Frontal cortex (tissue), 4 donors: Measurements from ENCODE around the gene EREG. TPM values are rescaled to one million over a fixed set of nuclear protein-coding genes. Genes with fewer than 3 reads are reported as not detected.
"Not testable (repeated sequence)": the region's sequence is repeated elsewhere in the genome, so short reads cannot be mapped to it uniquely, and the experiment has no call there.

Experiments used
- DNase-seq, 2 donors: peaks; one replicate each; pipeline ENCODE4 v3.0.0; 2012; ENCODE audit warnings: low spot score in 2 of 2
- FAIRE-seq: peaks from 2 replicates; lab custom pipeline; 2012; peaks lifted over from hg19 to GRCh38; lab: Jason Lieb, UNC
- total RNA-seq: library from RNA; depleted of rRNA; stranded (reverse); fragments of >200 nt; gene quantifications from one replicate; pipeline ENCODE4 v1.2.3, GENCODE V29; 2014
- donor health status: control.
- donor health status: control.
- donor health status: control.

The EREG gene
- total RNA-seq, 1 donor from 2014 or later, result not detected

- DNase-seq, result no peak
- no peak for FAIRE-seq
Measured at GRCh38 chr4:74385386-74385785, 20.4 kb downstream of the EREG start.

- DNase-seq (no peak), FAIRE-seq (no peak)
Measured at GRCh38 chr4:74386159-74386558, 21.2 kb downstream of the EREG start.

GRCh38 chr4:74387790-74388189, 22.8 kb downstream of the EREG start:
- DNase-seq (no peak), FAIRE-seq (no peak)

- FAIRE-seq (no peak), DNase-seq (no peak)
Measured at GRCh38 chr4:74389494-74389893, 24.5 kb downstream of the EREG start.

GRCh38 chr4:74390677-74391076, 25.7 kb downstream of the EREG start:
- DNase-seq, result no peak
- FAIRE-seq, result no peak

- FAIRE-seq, result no peak
- DNase-seq, result no peak
Measured at GRCh38 chr4:74391346-74391745, 26.4 kb downstream of the EREG start.

GRCh38 chr4:74391890-74392475, 27.0 kb downstream of the EREG start:
- FAIRE-seq (no peak), DNase-seq (no peak)

- no peak for FAIRE-seq
- DNase-seq, result no peak
Measured at GRCh38 chr4:74394476-74395136, 29.7 kb downstream of the EREG start.

GRCh38 chr4:74395633-74396032, 30.7 kb downstream of the EREG start:
- no peak for FAIRE-seq

GRCh38 chr4:74397748-74398426, 32.9 kb downstream of the EREG start:
- no peak for DNase-seq
- FAIRE-seq, result no peak

More at GRCh38 chr4:74395633-74396032, 30.7 kb downstream of the EREG start:
- DNase-seq, result no peak

GRCh38 chr4:74398894-74399589, 34.1 kb downstream of the EREG start:
- not testable (repeated sequence) for FAIRE-seq, DNase-seq

- DNase-seq (no peak), FAIRE-seq (no peak)
Measured at GRCh38 chr4:74400395-74400794, 35.5 kb downstream of the EREG start.

GRCh38 chr4:74402692-74403456, 37.9 kb downstream of the EREG start:
- DNase-seq (no peak), FAIRE-seq (no peak)

- FAIRE-seq (no peak), DNase-seq (no peak)
Measured at GRCh38 chr4:74407891-74408290, 42.9 kb downstream of the EREG start.

- DNase-seq, result no peak
Measured at GRCh38 chr4:74408639-74409038, 43.7 kb downstream of the EREG start.

GRCh38 chr4:74410272-74410671, 45.3 kb downstream of the EREG start:
- no peak for DNase-seq
- no peak for FAIRE-seq

More at GRCh38 chr4:74408639-74409038, 43.7 kb downstream of the EREG start:
- no peak for FAIRE-seq

GRCh38 chr4:74412225-74412624, 47.3 kb downstream of the EREG start:
- FAIRE-seq (no peak), DNase-seq (no peak)

- no peak for FAIRE-seq
- DNase-seq, result no peak
Measured at GRCh38 chr4:74413265-74413664, 48.3 kb downstream of the EREG start.

GRCh38 chr4:74414149-74414809, 49.3 kb downstream of the EREG start:
- DNase-seq (no peak), FAIRE-seq (no peak)
